GM21529 (cell line): ENCODE measurements around the gene TRMT1.
A peak's percentile ranks its signal among the peaks of the same experiment; 100 is the strongest.

ENCODE experiments used
- ATAC-seq: cut with Tn5 transposase; IDR thresholded peaks from one replicate; pipeline ENCODE4 v1.9.1; 2021; ENCODE audit not compliant: unreplicated experiment

TRMT1 gene

DNA sequence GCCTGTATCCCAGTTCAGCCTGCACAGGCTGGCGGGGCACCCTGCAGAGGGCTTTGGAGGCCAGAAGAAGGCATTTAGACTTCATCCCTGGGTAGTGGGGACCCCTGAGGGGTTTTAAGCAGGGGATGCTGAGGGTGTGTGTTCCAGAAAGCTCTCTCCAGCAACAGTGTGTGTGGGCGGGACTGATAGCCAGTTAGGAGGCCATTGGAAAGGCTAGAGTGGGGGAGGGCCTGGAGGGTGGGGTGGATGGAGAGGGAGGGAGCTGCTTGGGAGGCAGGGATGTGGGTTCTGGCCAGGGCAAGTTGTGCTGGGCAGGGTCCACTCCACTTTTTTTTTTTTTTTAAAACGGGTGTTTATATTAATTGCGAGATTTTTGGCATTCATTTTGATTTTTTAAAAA lies 42.2 kb downstream of the TRMT1 start:
- ATAC-seq = no peak

DNA sequence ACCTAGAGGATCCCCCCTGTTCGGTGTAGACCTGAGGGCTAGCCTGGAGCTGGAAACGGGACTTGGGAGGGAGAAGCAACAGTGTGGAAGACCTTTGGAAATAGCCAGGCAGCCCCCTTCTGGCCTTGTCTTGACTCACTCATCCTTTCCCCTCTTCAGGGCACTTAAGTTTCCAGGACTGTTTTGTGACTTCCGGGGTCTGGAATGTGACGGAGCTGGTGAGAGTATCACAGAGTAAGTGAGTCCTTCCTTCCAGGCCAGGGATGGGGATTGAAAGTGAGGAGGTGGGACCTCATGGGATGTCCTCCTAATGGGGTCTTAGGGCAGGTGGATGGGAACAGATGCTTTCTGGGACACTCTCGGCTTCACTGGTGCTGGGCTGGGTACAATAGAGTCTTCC lies 43.3 kb downstream of the TRMT1 start:
- ATAC-seq = no peak

DNA sequence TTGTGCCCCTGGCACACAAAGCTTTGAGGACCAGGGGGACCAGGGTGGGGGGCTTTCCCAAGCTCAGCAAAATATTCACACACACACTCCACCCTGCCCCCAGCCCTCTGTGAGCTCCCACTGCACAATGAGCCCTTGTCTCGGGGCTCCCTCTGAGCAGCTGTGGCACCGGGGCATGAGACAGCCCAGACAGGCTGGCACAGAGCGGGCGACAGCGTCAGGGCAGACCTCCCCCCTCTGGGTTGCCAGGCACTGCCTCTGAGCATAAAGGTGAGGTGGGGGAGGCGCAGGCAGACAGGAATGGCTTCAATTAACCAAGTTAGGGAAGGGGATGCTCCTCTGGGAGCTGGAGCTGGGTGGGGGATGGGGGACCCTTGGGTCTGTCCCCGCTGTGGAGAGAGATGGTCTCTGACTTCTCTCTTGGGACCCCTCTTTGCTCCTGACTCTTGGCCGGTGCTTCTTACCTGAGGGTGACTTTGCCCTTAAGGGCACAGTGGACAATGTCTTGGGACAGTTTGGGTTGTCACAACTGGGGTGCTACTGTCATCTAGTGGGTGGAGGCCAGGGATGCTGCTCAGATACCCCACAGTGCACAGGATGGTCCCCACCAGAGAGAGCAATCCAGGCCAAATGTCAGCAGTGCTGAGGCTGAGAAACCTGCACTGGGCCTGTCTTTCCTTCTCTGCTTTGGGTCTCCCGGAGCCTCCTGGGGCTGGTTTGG lies 44.2 kb downstream of the TRMT1 start:
- ATAC-seq = no peak

DNA sequence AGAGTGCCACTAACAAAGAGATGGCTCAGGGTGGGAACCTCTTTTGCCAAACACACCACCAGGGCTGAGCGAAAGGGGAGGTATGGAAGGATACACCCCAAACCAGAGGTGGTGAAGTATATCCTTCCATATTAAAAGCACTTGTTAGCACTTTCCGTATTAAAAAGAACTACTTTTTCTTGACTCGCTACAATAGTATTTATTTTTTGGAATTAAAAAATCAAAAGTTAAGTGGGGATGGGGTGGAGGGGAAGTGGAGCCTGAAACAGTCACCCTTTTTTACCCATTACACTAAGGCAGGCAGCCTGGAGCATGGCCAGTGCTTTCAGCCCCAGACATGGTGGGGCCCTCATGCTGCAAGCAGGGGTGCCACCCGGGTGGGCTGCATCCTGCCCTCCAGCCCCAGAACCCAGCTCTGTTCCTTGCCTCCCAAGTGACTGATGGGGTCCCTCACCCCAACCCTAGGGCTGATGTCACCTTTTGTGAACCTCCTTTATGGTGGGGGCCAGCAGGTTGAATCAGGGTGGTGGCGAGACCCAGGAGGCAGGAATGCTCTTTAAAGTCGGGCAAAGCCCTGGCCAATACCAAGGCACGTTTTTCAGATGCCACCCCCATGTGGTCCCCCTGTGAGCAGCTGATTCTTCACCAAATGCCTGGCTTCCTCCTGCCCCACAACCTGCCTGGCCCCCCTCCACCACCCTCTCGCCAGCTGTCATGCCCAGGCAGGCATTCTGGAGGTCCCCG lies 44.9 kb downstream of the TRMT1 start:
- ATAC-seq = no peak

DNA sequence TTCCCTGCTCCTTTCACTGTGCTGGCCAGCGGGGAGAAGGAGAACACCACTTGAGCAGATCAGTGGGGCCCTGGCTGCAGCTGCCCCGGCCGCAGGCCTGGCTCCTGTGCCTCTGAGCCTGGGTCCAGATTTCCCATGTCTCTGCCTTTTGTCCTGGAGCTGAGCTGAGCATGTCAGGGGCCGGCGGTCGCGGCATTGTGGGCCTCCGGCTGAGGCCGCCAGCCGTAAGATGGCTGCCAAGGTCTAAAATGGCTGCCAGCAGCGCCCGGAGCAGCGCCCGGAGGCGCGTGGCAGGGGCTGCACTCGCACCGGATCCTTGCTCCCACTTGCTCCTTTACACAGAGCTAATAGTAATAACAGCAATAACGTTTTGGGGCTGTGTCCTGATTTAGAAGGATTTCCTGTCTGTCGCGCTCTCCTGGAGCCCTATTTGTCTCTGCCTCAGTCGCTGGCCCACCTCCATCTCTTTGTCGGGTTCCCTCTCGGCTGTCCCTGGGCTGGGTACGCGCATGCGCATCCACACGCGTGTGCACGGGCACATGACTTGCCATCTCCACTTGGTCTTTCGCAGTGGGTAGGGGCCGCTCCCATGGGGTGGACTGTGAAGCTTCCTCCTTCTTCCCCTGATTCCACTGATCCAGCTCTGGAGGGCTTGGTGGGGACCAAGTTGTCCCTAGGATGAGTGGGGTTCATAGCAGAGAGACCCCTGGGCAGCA lies 46.0 kb downstream of the TRMT1 start:
- ATAC-seq = no peak

DNA sequence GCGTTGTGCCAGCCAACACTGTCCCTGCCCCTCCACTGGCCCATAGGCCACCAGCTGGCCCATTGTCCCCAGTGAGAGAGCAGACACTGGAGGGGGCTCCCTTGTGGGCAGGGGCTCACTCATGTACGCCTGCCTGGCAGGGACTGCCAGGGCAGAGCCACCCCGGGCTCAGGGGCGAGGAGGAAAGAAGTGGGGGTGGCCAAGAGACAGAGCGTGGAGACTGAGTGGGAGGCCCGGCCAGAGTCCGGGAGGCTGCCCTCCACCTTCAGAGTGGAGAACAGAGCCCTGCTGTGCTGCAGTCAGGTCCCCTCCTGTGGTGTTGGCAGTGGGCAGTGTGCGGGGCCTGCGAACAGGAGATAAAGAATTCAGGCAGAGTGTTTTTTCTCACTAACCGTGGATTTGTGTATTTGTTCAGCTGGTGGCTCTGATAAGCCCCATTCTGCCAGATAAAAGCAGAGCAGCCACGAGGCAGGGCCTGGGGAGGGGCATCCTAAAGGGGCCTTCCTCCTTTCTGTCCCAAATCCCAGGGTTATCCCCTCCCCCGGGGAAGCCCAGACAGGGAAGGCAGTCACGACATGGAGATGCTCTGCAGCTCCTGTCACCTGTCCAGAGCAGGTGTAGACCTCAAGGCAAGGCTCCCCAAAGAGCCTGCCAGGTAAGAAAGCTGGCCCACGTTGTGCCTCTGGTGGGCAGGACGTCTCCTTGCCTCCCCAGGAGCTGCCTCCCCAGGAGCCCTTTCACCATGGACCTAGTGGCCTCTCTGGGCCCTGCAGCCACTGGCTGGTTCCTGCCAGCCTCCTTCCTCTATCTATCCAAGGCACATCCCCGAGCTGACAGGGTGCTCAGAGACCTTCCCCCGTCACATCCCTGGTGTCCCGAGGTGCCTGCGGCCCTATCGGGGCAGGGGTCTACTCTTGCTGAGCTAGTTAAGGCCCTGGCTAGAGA lies 46.9 kb downstream of the TRMT1 start:
- no peak for ATAC-seq

DNA sequence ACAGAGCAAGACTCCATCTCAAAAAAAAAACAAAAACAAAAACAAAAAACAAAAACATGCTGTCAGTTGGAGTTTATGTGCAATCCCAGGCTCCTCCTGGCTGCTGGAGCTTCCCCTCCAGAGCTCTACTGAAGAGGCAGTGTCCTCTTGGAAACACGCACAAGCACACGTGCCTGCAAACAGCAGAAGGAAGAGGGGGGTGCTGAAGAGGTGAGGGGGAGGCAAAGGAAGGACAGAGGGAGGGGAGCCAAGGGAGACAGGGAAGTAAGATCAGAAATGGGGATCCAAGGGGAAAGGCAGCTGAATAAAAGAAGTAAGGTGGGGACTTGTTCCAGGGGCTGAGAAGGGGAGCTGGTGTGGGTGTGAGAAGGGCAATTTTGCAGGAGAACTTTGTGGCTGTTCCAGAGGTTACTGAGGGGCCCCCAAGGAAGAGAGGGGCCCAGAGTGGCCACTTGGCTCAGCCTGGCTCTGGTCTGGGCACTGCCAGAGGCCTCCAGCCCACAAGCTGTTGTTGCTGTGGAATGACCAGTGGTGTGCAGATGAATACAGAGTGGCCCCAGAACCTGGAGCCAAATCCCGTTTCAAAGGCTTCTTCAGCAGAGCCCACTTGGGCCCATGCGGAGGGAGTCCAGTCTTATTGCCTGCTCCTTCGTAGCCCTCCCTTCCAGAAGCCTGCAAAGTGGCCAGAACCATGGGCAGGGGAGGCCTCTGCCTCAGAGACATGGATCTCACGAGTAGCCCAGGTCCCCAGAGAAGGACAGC lies 48.3 kb downstream of the TRMT1 start:
- ATAC-seq = no peak

DNA sequence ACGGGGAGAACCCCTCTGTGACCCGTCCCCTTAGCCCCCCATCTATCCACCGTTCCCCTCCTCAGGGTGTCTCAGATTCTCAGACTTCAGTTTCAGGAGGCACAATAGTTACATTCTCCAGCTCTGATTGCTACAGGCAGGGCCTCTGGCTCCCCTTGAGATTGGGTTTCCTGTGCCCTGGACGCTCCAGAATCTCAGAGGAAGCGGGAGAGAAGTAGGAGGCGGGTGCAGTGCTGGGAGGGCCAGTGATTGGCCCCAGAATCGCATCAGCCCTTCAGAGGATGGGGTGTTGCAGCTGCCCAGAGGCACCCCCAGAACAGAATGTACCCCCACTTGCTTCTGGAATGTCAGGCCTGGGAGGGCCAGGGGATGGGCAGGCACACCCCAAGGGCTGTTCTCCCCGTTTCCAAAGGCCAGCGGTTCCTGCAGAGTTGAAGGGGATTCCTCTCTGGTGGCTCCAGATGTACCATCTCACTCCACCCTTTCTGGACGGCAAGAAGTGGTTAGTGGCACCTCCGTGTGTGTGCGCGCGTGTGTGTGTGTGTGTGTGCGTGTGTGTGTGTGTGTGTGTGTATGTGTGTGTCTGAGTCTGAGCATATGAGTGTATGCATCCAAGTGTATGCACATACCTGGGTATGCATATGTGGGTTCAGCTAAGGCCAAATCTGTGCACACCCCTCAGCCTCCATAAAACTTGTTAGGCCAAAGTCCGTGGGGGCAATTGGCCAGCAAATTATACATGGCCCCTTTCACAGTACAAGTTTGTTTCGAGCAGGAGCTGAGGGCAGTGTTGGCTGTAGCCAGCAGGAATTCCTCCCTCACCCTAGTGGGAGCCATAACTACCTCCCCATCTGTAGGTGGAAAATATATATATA lies 49.4 kb downstream of the TRMT1 start:
- ATAC-seq = no peak

DNA sequence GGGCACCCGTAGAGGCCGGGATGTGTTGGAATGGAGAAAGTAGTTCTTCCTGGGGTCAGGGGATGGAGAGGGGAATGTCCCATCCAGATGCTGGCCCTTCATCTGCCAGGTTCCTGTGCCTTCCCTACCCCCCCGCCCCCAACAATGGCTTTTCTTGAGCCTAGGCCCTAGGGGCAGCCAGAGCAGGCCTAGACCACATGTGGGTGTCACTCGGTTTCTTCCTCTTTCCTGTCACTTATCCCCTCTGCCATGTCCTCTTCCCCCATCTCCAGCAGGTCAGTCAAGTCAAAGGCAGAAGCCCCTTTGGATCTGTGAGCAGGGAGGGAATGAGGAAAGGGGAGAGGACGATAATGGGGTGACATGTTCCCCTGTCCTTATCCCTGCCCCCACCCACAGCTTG lies 50.3 kb downstream of the TRMT1 start:
- no peak for ATAC-seq

DNA sequence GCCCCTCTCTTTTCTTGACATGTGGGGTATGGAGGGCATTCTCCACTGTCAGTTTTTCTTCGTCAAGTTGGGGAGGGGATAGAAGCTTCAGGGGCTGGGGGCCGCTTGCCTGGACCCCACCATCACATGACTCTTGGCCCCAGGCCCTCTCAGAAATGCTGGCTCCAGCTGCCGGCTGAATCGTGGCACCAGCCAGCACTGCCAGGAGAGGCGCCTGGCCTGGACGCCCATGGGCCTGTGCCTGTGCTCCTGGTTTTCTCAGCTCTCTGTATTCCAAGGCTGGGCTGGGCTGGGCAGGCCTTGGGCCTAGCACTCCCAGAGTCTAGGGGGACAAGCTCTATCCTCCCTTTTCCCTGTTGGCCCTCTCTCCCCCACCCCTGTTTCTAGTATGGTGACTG lies 52.4 kb downstream of the TRMT1 start:
- no peak for ATAC-seq

DNA sequence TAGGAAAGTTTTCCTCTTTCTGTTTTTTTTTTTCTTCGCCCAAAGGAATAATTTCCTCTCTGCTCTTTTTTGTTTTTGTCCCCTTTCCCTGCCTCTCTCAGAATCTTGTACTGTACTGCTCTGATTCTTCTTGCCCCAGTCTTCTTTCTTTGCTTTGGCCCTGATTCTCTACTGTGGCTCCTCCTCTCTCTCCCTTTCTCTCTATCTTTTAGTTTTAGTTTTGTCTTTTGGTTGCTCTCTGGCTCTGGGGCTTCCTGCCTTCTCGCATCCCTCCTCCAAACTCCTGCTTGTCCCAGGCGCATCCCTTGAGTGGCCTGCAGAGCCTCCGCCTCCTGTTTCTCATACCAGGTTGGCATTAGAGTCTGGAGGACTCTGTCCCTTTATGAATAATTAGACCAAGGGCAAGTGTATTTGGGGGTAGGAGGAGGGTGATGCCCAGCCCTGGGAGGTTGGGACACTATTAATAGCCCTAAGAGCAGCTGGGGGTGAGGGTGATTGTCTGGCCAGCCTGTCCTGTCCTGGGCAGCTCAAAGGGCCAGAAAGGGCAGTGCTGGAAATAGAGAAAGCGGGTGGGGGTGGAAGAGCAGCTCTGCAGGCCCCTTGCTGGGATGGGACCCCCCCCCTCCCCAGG lies 53.0 kb downstream of the TRMT1 start:
- no peak for ATAC-seq

DNA sequence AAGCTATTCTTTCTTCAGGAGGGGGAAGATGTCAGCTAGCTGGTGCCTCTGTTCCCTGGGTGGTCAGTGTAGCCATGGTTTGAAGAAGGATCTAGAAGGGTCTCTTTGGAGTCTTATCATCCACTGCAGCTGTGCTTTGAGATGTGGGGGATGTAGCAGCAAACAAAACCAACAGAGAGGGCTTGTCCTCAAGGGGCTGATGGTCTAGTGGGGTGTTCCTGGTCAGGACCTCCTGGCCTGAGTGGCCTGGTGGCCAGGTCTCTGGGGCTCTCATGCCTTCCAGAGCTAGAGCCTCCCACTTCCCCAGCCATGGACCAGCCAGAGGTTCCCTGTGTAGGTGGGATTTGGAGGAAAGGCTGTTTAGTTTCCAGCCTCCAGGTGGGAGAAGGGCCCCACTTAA lies 54.2 kb downstream of the TRMT1 start:
- no peak for ATAC-seq

DNA sequence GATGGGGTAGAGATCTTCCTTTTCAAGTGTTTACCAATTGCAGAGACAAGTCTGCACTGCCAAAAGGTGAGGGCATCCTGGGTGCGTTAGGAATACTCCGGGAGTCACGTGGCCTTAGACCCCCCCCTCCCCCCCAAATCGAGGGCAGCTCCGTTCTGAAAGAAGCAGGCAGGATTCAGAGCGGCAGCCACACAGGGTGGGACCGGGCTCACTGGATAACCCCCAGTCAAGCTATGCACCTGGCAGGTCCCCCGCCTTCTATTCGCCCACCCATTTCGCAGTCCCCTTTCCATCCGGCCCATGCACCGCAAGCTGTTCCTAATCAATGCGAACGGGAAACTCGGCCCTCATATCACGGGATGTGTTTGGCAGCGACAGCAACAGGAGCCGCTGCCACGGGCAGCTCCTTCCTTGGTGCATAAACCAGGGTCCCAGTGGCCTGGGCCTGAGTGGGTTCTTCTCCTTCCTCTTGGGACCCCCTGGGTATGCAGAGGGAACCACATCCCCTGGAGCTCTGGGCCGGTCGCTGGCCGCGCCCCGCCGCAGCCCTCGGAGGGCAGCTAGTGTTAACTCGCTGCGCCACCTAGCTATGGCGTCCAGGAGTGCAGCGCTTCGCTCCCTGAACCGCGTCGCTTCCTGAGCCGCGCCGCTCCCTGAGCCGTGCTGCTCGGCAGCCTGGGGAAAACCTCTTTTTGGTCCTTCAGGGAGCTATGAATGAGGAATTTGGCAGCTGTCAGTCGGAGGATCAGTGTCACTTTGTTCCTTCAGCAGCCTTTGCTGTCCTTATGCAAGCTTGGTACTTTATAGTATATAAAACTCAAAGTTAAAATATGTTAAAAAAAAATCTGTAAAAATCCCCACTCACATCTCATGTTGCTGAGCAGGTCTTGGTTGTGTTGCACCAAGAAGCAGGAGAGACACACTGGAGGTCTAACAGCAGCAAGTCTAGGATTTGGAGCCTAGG lies 55.3 kb downstream of the TRMT1 start:
- peak; percentile 69 for ATAC-seq

DNA sequence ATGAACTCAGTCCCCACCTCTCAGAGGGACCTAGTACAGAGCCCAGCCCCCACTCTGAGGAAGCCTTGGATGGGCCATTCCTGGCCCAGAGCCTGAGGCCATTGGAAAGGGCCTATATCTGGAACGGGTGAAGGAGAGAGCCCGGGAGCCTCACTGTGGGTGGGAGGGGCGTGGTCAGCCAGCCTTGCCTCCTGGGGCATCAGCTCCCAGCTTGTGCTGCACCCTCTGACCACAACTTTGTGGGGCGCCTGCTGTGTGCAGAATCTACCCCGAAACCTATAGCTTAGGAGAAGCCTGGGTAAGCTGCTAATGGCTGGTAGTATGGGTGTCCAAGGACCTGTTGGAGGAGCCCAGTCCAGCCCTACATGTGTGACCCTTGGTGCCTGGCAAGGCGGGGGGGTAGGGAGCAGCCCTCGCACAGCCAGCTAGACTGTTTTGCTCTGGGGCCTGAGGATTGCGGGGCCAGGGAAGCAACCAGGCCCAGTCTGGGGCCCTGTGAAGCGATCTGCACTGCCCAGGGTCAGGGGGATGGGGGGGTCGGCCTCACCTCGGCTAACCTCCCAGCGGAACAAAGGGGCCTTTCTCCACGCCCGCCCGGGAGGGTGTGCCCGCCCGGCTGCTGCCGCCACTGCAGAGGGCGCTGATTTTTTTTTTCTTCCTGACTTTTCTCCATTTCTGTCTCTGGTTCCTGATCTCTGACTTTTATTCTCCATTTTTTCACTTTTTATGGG lies 56.1 kb downstream of the TRMT1 start:
- ATAC-seq = no peak

DNA sequence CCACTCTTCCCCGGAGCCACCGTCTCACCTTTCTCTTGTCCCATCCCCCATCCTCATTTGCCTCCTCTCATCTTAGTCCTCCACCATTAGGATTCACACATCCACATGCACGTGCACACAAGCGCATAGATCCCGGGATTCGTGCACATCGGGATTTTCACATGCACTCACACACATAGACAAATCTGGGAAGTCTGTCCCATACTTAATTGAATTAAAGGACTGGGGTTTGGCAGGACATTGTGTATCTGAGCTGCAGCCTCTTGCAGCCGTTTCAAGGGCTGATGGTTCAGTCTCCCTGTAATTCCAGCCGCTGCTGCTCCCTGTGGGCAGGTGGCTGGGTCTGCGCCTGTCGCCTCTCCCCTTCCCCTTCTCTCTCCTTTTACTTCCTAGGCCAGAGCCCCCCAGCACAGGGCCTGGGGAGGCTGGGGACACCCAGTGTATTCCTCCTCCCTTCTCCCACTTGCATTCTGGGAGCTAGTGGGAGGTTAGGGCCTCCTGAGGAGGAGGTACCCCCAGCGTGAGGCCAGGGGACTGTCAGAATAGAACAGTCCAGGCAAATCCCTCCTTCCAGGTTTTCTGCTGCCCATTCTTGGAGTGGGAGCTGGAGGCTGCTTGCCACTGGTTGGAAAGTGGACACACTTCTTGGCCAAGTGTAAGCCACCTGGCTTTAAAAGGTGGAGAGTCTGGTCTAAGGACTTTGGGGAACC lies 57.4 kb downstream of the TRMT1 start:
- ATAC-seq = no peak

DNA sequence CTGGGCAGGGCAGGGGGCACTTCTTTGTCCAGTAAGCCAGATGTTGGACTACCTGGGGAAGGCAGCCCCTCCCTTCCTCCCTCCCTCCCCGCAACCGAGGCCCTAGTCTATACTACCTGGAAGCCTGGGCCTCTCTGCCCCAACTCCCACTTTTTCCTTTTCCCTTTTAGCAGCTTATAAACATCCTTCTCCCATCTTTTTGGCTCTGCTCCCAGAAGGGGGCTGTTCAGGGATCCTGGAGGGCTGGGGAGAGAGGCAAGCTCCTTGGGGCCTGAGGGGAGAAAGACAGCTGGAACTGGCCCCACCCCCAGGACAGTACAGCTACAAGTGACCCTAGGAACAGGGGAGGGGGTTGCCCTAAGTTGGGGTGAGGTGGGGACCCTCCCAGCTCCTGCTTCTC lies 58.8 kb downstream of the TRMT1 start:
- ATAC-seq = no peak
